HCT116 (cell line): ENCODE data around the gene LCMT1.

ENCODE experiments used
- EGR1 ChIP-seq: IDR thresholded peaks from 2 replicates; pipeline ENCODE4 v1.6.1; 2012; ENCODE audit warnings: low read depth
- EZH2 ChIP-seq: fragments of 200-600 bp; sonication (generic); IDR thresholded peaks from 2 replicates; pipeline ENCODE4 v1.6.1; 2017; ENCODE audit warnings: antibody characterized with exemption, mixed run types
- POLR2A ChIP-seq: IDR thresholded peaks from 2 replicates; pipeline ENCODE4 v1.7.0; 2011; ENCODE audit warnings: borderline replicate concordance; ENCODE audit not compliant: insufficient read depth, insufficient read length; ENCODE audit errors: extremely low read depth
- POLR2AphosphoS5 ChIP-seq: IDR thresholded peaks from 2 replicates; pipeline ENCODE4 v1.6.1; 2011; ENCODE audit warnings: mild to moderate bottlenecking, low read depth, low read length, moderate library complexity
- RAD21 ChIP-seq: IDR thresholded peaks from 2 replicates; pipeline ENCODE4 v1.6.1; 2012; ENCODE audit warnings: low read depth, mild to moderate bottlenecking
- SRF ChIP-seq: IDR thresholded peaks from 2 replicates; pipeline ENCODE4 v1.6.1; 2012; ENCODE audit warnings: low read depth
- TF ChIP-seq, protein P1 (sequence below): IDR thresholded peaks from 2 replicates; pipeline ENCODE4 v1.6.1; 2012; ENCODE audit warnings: low read depth
- TF ChIP-seq, protein P2 (sequence below), 3 experiments: fragments of 200-600 bp in 1 of 3; sonication (generic) in 1 of 3; IDR thresholded peaks in 2 of 3; conservative IDR thresholded peaks in 1 of 3; 2 replicates each; pipeline ENCODE4 v1.5.1; 2012 to 2017; ENCODE audit warnings: low read depth in 2 of 3, low read length in 2 of 3, antibody characterized with exemption in 1 of 3, borderline replicate concordance in 1 of 3, control low read depth in 1 of 3, mild to moderate bottlenecking in 1 of 3, mixed read lengths in 1 of 3, mixed run types in 1 of 3, moderate library complexity in 1 of 3; ENCODE audit not compliant: insufficient read depth in 1 of 3

DNA sequence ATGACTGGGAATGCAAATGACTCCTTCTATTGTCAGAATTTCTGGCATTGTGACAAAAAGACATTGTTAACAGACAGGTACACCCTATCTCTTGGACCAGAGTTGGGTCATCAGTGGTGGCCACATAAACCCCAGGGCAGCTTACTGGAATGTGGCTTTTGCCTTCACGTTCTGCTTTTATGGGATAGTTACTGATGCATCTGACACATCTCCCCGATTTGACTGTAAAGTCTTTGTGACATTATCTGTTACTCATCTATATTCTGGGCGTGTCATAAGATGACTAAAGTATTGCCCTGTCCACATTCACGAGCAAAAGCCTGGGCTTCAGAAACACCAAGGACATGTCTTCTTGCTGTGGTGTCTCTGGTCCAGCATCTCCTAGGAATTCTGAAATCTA is 86.5 kb downstream of the LCMT1 start:
- TF ChIP-seq, protein P1, sequence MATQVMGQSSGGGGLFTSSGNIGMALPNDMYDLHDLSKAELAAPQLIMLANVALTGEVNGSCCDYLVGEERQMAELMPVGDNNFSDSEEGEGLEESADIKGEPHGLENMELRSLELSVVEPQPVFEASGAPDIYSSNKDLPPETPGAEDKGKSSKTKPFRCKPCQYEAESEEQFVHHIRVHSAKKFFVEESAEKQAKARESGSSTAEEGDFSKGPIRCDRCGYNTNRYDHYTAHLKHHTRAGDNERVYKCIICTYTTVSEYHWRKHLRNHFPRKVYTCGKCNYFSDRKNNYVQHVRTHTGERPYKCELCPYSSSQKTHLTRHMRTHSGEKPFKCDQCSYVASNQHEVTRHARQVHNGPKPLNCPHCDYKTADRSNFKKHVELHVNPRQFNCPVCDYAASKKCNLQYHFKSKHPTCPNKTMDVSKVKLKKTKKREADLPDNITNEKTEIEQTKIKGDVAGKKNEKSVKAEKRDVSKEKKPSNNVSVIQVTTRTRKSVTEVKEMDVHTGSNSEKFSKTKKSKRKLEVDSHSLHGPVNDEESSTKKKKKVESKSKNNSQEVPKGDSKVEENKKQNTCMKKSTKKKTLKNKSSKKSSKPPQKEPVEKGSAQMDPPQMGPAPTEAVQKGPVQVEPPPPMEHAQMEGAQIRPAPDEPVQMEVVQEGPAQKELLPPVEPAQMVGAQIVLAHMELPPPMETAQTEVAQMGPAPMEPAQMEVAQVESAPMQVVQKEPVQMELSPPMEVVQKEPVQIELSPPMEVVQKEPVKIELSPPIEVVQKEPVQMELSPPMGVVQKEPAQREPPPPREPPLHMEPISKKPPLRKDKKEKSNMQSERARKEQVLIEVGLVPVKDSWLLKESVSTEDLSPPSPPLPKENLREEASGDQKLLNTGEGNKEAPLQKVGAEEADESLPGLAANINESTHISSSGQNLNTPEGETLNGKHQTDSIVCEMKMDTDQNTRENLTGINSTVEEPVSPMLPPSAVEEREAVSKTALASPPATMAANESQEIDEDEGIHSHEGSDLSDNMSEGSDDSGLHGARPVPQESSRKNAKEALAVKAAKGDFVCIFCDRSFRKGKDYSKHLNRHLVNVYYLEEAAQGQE: no peak
- TF ChIP-seq POLR2A (no peak), POLR2AphosphoS5 (no peak), EZH2 (no peak), SRF (no peak), RAD21 (no peak), EGR1 (no peak)
- TF ChIP-seq, protein P2, sequence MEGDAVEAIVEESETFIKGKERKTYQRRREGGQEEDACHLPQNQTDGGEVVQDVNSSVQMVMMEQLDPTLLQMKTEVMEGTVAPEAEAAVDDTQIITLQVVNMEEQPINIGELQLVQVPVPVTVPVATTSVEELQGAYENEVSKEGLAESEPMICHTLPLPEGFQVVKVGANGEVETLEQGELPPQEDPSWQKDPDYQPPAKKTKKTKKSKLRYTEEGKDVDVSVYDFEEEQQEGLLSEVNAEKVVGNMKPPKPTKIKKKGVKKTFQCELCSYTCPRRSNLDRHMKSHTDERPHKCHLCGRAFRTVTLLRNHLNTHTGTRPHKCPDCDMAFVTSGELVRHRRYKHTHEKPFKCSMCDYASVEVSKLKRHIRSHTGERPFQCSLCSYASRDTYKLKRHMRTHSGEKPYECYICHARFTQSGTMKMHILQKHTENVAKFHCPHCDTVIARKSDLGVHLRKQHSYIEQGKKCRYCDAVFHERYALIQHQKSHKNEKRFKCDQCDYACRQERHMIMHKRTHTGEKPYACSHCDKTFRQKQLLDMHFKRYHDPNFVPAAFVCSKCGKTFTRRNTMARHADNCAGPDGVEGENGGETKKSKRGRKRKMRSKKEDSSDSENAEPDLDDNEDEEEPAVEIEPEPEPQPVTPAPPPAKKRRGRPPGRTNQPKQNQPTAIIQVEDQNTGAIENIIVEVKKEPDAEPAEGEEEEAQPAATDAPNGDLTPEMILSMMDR (IDR thresholded peaks at IDR 0.05 in 2 of 3, conservative IDR thresholded peaks at IDR 0.05 in 1 of 3; ENCODE audit: borderline replicate concordance in 1 of 3, insufficient read depth in 1 of 3, low read depth in 2 of 3, low read length in 2 of 3): no peak
